A549 (cell line): ENCODE results near the gene SLC35A4. TPM values are rescaled to one million over a fixed set of nuclear protein-coding genes. Genes with fewer than 3 reads are reported as not detected.
"Not testable (repeated sequence)": the region's sequence is repeated elsewhere in the genome, so short reads cannot be mapped to it uniquely, and the experiment has no call there.

Source experiments
- ATAC-seq, 2 experiments: fragments of 200-7000 bp in 1 of 2; fragments of >200 bp in 1 of 2; cut with Nextera tagmentation in 1 of 2; cut with Tn5 transposase in 1 of 2; 3 replicates each; pipeline versions ENCODE4 v1.8.0 to v1.9.1; 2018 to 2020; ENCODE audit warnings: mild to moderate bottlenecking in 1 of 2, moderate library complexity in 1 of 2
- CTCF ChIA-PET: fragments of 300-600 bp; sonication (Branson Sonifier 250); formaldehyde crosslinking; extraction: SDS; loops from one replicate; lab custom pipeline; 2021; ENCODE audit warnings: antibody characterized with exemption, inconsistent platforms; lab: Yijun Ruan, JAX
- POLR2A ChIA-PET: fragments of 350-600 bp; formaldehyde crosslinking; extraction: SDS; loops from one replicate; lab custom pipeline; 2021; ENCODE audit warnings: antibody characterized with exemption, inconsistent platforms; lab: Yijun Ruan, JAX
- DNase-seq, 2 experiments: peaks; one replicate each; pipeline versions ENCODE4 v3.0.0 to v3.0.0-alpha.2; 2011 to 2016; ENCODE audit warnings: low read depth in 1 of 2, low spot score in 1 of 2
- FAIRE-seq: peaks from 2 replicates; lab custom pipeline; 2011; peaks lifted over from hg19 to GRCh38; lab: Jason Lieb, UNC
- H3K27ac ChIP-seq, 2 experiments: fragments of >200 bp; sonication (Bioruptor Twin); formaldehyde crosslinking; 3 replicates each; pipeline ENCODE4 v1.5.1; 2016 to 2017
- H3K4me1 ChIP-seq: fragments of >200 bp; sonication (Bioruptor Twin); formaldehyde crosslinking; 3 replicates; pipeline ENCODE4 v1.6.1; 2016
- H3K4me2 ChIP-seq: fragments of >200 bp; sonication (Bioruptor Twin); formaldehyde crosslinking; 3 replicates; pipeline ENCODE4 v1.6.1; 2016
- H3K4me3 ChIP-seq: fragments of >200 bp; sonication (Bioruptor Twin); formaldehyde crosslinking; 3 replicates; pipeline ENCODE4 v1.5.1; 2016
- H3K9me3 ChIP-seq: fragments of >200 bp; sonication (Bioruptor Twin); formaldehyde crosslinking; 3 replicates; pipeline ENCODE4 v1.6.1; 2016
- CBX2 ChIP-seq: fragments of 200-600 bp; sonication (generic); IDR thresholded peaks from 2 replicates; pipeline ENCODE4 v1.6.1; 2016; ENCODE audit warnings: low read depth, mild to moderate bottlenecking, borderline replicate concordance
- CBX8 ChIP-seq: fragments of 200-600 bp; sonication (generic); IDR thresholded peaks from 2 replicates; pipeline ENCODE4 v1.6.1; 2016
- CEBPB ChIP-seq, 2 experiments: fragments of >200 bp in 1 of 2; sonication (Bioruptor Twin) in 1 of 2; formaldehyde crosslinking in 1 of 2; IDR thresholded peaks; 2 replicates each; pipeline ENCODE4 v1.6.1; 2012 to 2016
- ESRRA ChIP-seq: fragments of 150-350 bp; IDR thresholded peaks from 2 replicates; pipeline ENCODE4 v1.6.1; 2014; ENCODE audit warnings: mild to moderate bottlenecking, low read length, borderline replicate concordance
- FOXS1 ChIP-seq: fragments of 250-450 bp; sonication (Bioruptor Pico); IDR thresholded peaks from 2 replicates; pipeline ENCODE4 v1.5.0; 2020; ENCODE audit warnings: mild to moderate bottlenecking, moderate library complexity
- HDAC2 ChIP-seq: fragments of 200-600 bp; sonication (generic); IDR thresholded peaks from 2 replicates; pipeline ENCODE4 v1.6.1; 2016
- HEYL ChIP-seq: fragments of 250-450 bp; sonication (Bioruptor Pico); IDR thresholded peaks from 2 replicates; pipeline ENCODE4 v1.8.0; 2021; ENCODE audit warnings: mild to moderate bottlenecking, moderate library complexity
- HOXA7 ChIP-seq: fragments of 250-450 bp; sonication (Bioruptor Pico); IDR thresholded peaks from 2 replicates; pipeline ENCODE4 v1.5.0; 2020; ENCODE audit warnings: mild to moderate bottlenecking, moderate library complexity
- HOXB5 ChIP-seq: fragments of 250-450 bp; sonication (Bioruptor Pico); IDR thresholded peaks from 2 replicates; pipeline ENCODE4 v1.5.0; 2020; ENCODE audit warnings: mild to moderate bottlenecking, moderate library complexity
- JUNB ChIP-seq: fragments of >200 bp; sonication (Bioruptor Twin); formaldehyde crosslinking; IDR thresholded peaks from 2 replicates; pipeline ENCODE4 v1.6.1; 2016
- MAFK ChIP-seq: fragments of 450-650 bp; IDR thresholded peaks from 2 replicates; pipeline ENCODE4 v1.6.1; 2014; ENCODE audit not compliant: partially characterized antibody
- MAZ ChIP-seq: fragments of 150-350 bp; IDR thresholded peaks from 2 replicates; pipeline ENCODE4 v1.6.1; 2014; ENCODE audit warnings: antibody characterized with exemption, low read depth, low read length, borderline replicate concordance
- POLR2A ChIP-seq: IDR thresholded peaks from 2 replicates; pipeline ENCODE4 v1.6.1; 2012; ENCODE audit warnings: mild to moderate bottlenecking, low read length
- RAD21 ChIP-seq, 2 experiments: fragments of >200 bp in 1 of 2; sonication (Bioruptor Twin) in 1 of 2; formaldehyde crosslinking in 1 of 2; IDR thresholded peaks in 1 of 2; conservative IDR thresholded peaks in 1 of 2; 2 replicates in 1 of 2; 3 replicates in 1 of 2; pipeline ENCODE4 v1.6.1; 2012 to 2018; ENCODE audit warnings: inconsistent platforms in 1 of 2
- RCOR1 ChIP-seq: fragments of 150-350 bp; IDR thresholded peaks from 2 replicates; pipeline ENCODE4 v1.6.1; 2014; ENCODE audit warnings: antibody characterized with exemption, low read length, low read depth
- SREBF2 ChIP-seq: fragments of 450-650 bp; IDR thresholded peaks from 2 replicates; pipeline ENCODE4 v1.6.1; 2014; ENCODE audit warnings: mild to moderate bottlenecking, moderate library complexity
- ZC3H11A ChIP-seq: fragments of 450-650 bp; IDR thresholded peaks from 2 replicates; pipeline ENCODE4 v1.6.1; 2014; ENCODE audit warnings: antibody characterized with exemption, mild to moderate bottlenecking
- ZNF302 ChIP-seq: fragments of 250-450 bp; sonication (Bioruptor Pico); IDR thresholded peaks from 2 replicates; pipeline ENCODE4 v1.9.0; 2021; ENCODE audit warnings: inconsistent platforms, mild to moderate bottlenecking, moderate library complexity
- ZSCAN20 ChIP-seq: fragments of 250-450 bp; sonication (Bioruptor Pico); IDR thresholded peaks from 2 replicates; pipeline ENCODE4 v1.8.0; 2022; ENCODE audit warnings: mild to moderate bottlenecking, moderate library complexity
- WGBS: methylation state at CpG from one replicate; pipeline ENCODE4 v1.1.6; 2017; ENCODE audit errors: missing lambda C conversion rate; 5-methylcytosine and 5-hydroxymethylcytosine counted together
- polyA plus RNA-seq, 4 experiments: library from polyadenylated mRNA; depleted of rRNA in 3 of 4; stranded (reverse); fragments of >200 nt; fragmentation: RNase III in 1 of 4; extraction: RNeasy Plus Mini Kit Qiagen cat#74134 plus additional on column Dnase treatment in 1 of 4; gene quantifications; 2 replicates in 3 of 4; 3 replicates in 1 of 4; pipeline ENCODE4 v1.2.3, GENCODE V29; 2011 to 2017
- TF ChIP-seq, protein P1 (sequence below): IDR thresholded peaks from 2 replicates; pipeline ENCODE4 v1.6.1; 2012
- TF ChIP-seq, protein P2 (sequence below): IDR thresholded peaks from 2 replicates; pipeline ENCODE4 v1.6.1; 2012
- TF ChIP-seq, protein P3 (sequence below): fragments of 200-600 bp; sonication (generic); IDR thresholded peaks from 2 replicates; pipeline ENCODE4 v1.6.1; 2016; ENCODE audit warnings: antibody characterized with exemption, mild to moderate bottlenecking, moderate library complexity
- TF ChIP-seq, protein P4 (sequence below): fragments of >200 bp; sonication (Bioruptor Twin); formaldehyde crosslinking; IDR thresholded peaks from 2 replicates; pipeline ENCODE4 v1.6.1; 2016

SLC35A4 gene
- polyA plus RNA-seq, 2 of the 4 experiments (the other 2 are of a cell fraction) = 65.6 to 79.5 TPM

DNA sequence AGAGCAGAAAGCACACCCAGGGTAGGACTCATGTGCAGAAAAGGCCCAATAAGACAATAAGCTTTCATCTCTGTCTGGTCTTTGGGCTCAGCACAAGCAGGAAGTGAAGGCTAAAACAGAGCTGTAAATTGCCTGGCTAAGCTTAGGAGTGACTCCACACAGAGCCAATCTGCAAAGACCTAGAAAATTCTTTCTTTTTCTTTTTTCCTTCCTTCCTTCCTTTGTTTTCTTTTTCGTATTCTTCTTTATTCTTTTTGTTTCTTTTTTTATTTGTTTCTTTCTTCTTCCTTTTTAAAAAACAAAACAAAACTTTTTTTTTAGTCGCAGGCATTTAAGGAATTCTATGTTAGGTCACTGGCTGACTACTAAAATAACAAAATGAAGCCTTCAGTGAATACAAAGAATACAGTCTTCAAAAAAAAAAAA lies 12.2 kb downstream of the SLC35A4 start:
- Histone ChIP-seq H3K4me1 (no peaks in the 10 kb centered on the region), H3K9me3 (no peaks in the 10 kb centered on the region), H3K27ac (peak overlapping the region in 1 of 2 experiments; percentile 8; a peak in 1 of 6 replicates), H3K4me2 (no peak overlapping the region), H3K4me3 (no peak overlapping the region)
- peak; percentile 73 for FAIRE-seq
- TF ChIP-seq, protein P1, sequence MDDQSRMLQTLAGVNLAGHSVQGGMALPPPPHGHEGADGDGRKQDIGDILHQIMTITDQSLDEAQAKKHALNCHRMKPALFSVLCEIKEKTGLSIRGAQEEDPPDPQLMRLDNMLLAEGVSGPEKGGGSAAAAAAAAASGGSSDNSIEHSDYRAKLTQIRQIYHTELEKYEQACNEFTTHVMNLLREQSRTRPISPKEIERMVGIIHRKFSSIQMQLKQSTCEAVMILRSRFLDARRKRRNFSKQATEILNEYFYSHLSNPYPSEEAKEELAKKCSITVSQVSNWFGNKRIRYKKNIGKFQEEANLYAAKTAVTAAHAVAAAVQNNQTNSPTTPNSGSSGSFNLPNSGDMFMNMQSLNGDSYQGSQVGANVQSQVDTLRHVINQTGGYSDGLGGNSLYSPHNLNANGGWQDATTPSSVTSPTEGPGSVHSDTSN = no peak
- TF ChIP-seq CEBPB (IDR thresholded peaks at IDR 0.05) (no peak), HOXB5 (CRISPR knock-in tag) (no peak), MAZ (no peak), RCOR1 (no peak), HDAC2 (no peak), RAD21 (conservative IDR thresholded peaks at IDR 0.05 in 1 of 2, IDR thresholded peaks at IDR 0.05 in 1 of 2) (no peak), POLR2A (no peak), ZSCAN20 (CRISPR knock-in tag) (no peak), SREBF2 (no peak), HOXA7 (CRISPR knock-in tag) (no peak), CBX2 (no peak), HEYL (CRISPR knock-in tag) (no peak), CBX8 (no peak), FOXS1 (CRISPR knock-in tag) (no peak), MAFK (no peak)
- TF ChIP-seq, protein P2, sequence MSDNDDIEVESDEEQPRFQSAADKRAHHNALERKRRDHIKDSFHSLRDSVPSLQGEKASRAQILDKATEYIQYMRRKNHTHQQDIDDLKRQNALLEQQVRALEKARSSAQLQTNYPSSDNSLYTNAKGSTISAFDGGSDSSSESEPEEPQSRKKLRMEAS = no peak
- TF ChIP-seq, protein P3, sequence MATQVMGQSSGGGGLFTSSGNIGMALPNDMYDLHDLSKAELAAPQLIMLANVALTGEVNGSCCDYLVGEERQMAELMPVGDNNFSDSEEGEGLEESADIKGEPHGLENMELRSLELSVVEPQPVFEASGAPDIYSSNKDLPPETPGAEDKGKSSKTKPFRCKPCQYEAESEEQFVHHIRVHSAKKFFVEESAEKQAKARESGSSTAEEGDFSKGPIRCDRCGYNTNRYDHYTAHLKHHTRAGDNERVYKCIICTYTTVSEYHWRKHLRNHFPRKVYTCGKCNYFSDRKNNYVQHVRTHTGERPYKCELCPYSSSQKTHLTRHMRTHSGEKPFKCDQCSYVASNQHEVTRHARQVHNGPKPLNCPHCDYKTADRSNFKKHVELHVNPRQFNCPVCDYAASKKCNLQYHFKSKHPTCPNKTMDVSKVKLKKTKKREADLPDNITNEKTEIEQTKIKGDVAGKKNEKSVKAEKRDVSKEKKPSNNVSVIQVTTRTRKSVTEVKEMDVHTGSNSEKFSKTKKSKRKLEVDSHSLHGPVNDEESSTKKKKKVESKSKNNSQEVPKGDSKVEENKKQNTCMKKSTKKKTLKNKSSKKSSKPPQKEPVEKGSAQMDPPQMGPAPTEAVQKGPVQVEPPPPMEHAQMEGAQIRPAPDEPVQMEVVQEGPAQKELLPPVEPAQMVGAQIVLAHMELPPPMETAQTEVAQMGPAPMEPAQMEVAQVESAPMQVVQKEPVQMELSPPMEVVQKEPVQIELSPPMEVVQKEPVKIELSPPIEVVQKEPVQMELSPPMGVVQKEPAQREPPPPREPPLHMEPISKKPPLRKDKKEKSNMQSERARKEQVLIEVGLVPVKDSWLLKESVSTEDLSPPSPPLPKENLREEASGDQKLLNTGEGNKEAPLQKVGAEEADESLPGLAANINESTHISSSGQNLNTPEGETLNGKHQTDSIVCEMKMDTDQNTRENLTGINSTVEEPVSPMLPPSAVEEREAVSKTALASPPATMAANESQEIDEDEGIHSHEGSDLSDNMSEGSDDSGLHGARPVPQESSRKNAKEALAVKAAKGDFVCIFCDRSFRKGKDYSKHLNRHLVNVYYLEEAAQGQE = no peak
- POLR2A ChIA-PET = no interaction called here
- no peak for DNase-seq
- ATAC-seq = peak in 1 of 2 experiments; percentile 22; a peak in 1 of 6 replicates
- CTCF ChIA-PET = interaction anchor here (0.8 to 2.6 kb wide), 5 partner anchors 10 to 75 kb away, joined by 3 to 11 read pairs (median 3); no protein-coding TSS in a partner anchor
- WGBS = 64% methylated on average over 2 of the region's 2 CpGs

DNA sequence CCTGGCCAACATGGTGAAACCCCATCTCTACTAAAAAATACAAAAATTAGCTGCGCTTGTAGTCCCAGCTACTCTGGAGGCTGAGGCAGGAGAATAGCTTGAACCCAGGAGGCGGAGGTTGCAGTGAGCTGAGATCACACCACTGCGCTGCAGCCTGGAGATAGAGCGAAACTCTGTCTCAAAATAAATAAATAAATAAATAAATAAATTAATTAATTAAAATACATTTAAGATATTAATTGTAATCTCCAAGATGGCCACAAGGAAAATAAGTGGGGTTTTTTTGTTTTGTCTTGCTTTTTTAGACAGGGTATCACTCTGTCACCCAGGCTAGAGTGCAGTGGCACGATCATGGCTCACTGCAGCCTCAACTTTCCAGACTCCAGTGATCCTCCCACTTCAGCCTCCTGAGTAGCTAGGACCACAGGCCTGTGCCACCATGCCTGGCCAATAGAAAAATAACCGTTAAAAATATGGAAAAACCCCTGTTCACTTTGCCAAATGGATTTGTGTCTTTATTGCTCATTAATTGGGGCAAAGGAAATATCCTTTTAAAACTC lies 14.6 kb downstream of the SLC35A4 start:
- not testable (repeated sequence) for DNase-seq
- TF ChIP-seq ZC3H11A = peak; percentile 50
- TF ChIP-seq, all 56 proteins: peak for 1; not testable (repeated sequence) for 55
- not testable (repeated sequence) for H3K9me3 ChIP-seq, H3K27ac ChIP-seq, H3K4me2 ChIP-seq, H3K4me1 ChIP-seq, FAIRE-seq, H3K4me3 ChIP-seq, ATAC-seq
- 73% methylated on average over 6 of the region's 6 CpGs for WGBS
- POLR2A ChIA-PET = interaction anchor here (1.1 kb wide), 1 partner anchor 14 kb away, joined by 3 read pairs; the partner anchor contains the start of gene SLC35A4
- CTCF ChIA-PET = interaction anchor here (1.7 kb wide), 1 partner anchor 9 kb away, joined by 5 read pairs; no protein-coding TSS in a partner anchor

DNA sequence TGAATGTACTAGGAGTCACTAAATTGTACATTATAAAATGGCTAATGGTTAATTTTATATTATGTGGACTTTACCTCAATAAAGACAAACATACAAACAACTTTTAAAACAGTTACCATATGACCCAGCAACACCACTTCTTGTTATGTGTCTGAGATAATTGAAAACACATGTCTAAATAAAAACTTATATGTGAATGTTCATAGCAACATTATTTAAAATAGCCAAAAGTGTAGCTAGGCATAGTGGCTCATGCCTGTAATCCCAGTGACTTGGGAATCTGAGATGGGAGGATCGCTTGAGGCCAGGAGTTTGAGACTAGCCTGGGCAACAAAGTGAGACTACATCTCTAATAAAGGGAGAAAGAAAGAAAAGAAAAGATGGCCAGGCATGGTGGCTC lies 22.9 kb downstream of the SLC35A4 start:
- ATAC-seq (no peak), FAIRE-seq (no peak), DNase-seq (no peak)
- TF ChIP-seq ESRRA = no peak
- no peak for TF ChIP-seq ZNF302 (CRISPR knock-in tag)
- no peak for TF ChIP-seq JUNB
- TF ChIP-seq, protein P2 = no peak
- no peak for TF ChIP-seq ZSCAN20 (CRISPR knock-in tag)
- TF ChIP-seq, protein P4, sequence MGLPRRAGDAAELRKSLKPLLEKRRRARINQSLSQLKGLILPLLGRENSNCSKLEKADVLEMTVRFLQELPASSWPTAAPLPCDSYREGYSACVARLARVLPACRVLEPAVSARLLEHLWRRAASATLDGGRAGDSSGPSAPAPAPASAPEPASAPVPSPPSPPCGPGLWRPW = no peak
- CTCF ChIA-PET = interaction anchor here (1.1 to 1.2 kb wide), 2 partner anchors 11 to 20 kb away, joined by 3 read pairs; no protein-coding TSS in a partner anchor
- no peak overlapping the region for H3K4me3 ChIP-seq
- H3K4me2 ChIP-seq = no peak overlapping the region
- no peak overlapping the region for H3K27ac ChIP-seq
- no peaks in the 10 kb centered on the region for H3K4me1 ChIP-seq
- POLR2A ChIA-PET = interaction anchor here (1.6 kb wide), 1 partner anchor 23 kb away, joined by 3 read pairs; the partner anchor contains the start of gene APBB3
- 87% methylated on average over 1 of the region's 1 CpG for WGBS
- peaks cover 2% of the 10 kb centered on the region; the same call in 1 of the 3 replicates for H3K9me3 ChIP-seq
